BE2C (cell line): Measurements from ENCODE around the gene CDH23.

ENCODE experiments used
- DNase-seq: peaks from one replicate; pipeline ENCODE4 v3.0.0-alpha.2; 2020
- H3K27me3 ChIP-seq: fragments of 250-450 bp; sonication (Bioruptor Pico); 2 replicates; pipeline ENCODE4 v1.5.1; 2020; ENCODE audit warnings: mild to moderate bottlenecking
- H3K36me3 ChIP-seq: fragments of 250-450 bp; sonication (Bioruptor Pico); 2 replicates; pipeline ENCODE4 v1.5.1; 2020; ENCODE audit warnings: mild to moderate bottlenecking
- H3K4me1 ChIP-seq: fragments of 250-450 bp; sonication (Bioruptor Pico); 2 replicates; pipeline ENCODE4 v1.5.1; 2020
- H3K4me3 ChIP-seq: 2 replicates; pipeline ENCODE4 v1.5.1; 2011; ENCODE audit warnings: low read depth, low read length
- H3K9me3 ChIP-seq: fragments of 250-450 bp; sonication (Bioruptor Pico); 2 replicates; pipeline ENCODE4 v1.5.1; 2020
- TF ChIP-seq, protein P1 (sequence below): IDR thresholded peaks from 2 replicates; pipeline ENCODE4 v1.5.1; 2012; ENCODE audit warnings: mild to moderate bottlenecking, low read depth, low read length

Gene CDH23

DNA sequence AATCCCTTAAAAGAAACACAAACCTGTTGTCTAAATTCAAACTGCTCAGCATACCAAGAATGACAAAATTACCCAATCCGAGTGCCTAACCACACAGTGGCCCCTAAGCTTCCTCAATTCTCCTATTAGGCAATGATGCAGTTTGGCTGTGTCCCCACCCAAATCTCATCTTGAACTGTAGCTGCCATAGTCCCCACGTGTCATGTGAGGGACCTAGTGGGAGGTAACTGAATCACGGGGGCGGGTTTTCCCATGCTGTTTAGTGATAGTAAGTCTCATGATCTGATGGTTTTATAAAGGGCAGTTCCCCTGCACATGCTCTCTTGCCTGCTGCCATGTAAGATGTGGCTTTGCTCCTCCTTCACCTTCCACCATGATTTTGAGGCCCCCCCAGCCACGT is 432.5 kb downstream of the CDH23 start:
- no peaks in the 10 kb centered on the region for H3K27me3 ChIP-seq
- no peaks in the 10 kb centered on the region; the same call in 1 of the 2 replicates for H3K4me1 ChIP-seq
- peaks cover 91% of the 10 kb centered on the region for H3K36me3 ChIP-seq
- H3K4me3 ChIP-seq: no peak overlapping the region
- TF ChIP-seq, protein P1, sequence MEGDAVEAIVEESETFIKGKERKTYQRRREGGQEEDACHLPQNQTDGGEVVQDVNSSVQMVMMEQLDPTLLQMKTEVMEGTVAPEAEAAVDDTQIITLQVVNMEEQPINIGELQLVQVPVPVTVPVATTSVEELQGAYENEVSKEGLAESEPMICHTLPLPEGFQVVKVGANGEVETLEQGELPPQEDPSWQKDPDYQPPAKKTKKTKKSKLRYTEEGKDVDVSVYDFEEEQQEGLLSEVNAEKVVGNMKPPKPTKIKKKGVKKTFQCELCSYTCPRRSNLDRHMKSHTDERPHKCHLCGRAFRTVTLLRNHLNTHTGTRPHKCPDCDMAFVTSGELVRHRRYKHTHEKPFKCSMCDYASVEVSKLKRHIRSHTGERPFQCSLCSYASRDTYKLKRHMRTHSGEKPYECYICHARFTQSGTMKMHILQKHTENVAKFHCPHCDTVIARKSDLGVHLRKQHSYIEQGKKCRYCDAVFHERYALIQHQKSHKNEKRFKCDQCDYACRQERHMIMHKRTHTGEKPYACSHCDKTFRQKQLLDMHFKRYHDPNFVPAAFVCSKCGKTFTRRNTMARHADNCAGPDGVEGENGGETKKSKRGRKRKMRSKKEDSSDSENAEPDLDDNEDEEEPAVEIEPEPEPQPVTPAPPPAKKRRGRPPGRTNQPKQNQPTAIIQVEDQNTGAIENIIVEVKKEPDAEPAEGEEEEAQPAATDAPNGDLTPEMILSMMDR: no peak
- DNase-seq: no peak
- H3K9me3 ChIP-seq: no peaks in the 10 kb centered on the region

DNA sequence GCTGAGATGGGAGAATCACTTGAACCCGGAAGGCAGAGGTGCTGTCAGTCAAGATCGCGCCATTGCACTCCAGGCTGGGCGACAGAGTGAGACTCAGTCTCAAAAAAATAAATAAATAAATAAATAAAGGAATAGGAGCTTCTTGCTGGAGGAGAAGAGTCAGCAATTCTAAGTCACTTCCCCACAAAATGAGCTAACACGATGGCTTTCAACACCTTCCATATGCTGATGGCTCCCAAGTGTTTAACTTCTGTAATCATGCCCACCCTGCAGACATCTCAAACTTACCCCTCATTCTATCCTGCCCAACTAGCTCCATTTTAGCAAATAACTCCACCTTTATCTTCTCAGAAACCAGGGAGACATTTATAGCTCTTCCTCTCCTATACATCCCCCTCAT is 433.2 kb downstream of the CDH23 start:
- TF ChIP-seq, protein P1: no peak
- Histone ChIP-seq H3K4me3 (no peak overlapping the region), H3K9me3 (no peaks in the 10 kb centered on the region), H3K4me1 (peaks cover 6% of the 10 kb centered on the region; the same call in 1 of the 2 replicates), H3K27me3 (no peaks in the 10 kb centered on the region), H3K36me3 (peaks cover 86% of the 10 kb centered on the region)
- no peak for DNase-seq

DNA sequence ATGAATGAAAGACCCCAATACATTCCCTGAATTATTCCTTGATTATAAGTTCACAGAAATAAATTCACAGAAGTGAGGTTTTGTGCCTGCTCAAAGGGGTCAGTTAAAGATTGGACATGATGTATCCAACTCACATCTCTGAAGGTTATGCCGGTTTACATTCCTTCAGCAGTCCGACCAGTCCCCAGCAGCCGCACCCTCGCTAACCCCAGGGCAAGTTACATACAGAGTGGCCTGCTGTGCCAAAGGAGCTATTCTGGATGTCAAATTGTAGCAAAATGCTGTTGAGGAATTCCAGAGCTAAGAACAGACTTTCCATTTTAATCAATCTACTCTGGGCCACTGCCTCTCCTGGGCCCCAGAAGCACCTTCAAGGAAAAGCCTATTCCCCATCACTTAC is 434.0 kb downstream of the CDH23 start:
- H3K4me3 ChIP-seq: no peak overlapping the region
- no peak for DNase-seq
- H3K9me3 ChIP-seq: no peaks in the 10 kb centered on the region
- no peaks in the 10 kb centered on the region for H3K27me3 ChIP-seq
- peaks cover 10% of the 10 kb centered on the region for H3K4me1 ChIP-seq
- TF ChIP-seq, protein P1: no peak
- peaks cover 78% of the 10 kb centered on the region for H3K36me3 ChIP-seq

DNA sequence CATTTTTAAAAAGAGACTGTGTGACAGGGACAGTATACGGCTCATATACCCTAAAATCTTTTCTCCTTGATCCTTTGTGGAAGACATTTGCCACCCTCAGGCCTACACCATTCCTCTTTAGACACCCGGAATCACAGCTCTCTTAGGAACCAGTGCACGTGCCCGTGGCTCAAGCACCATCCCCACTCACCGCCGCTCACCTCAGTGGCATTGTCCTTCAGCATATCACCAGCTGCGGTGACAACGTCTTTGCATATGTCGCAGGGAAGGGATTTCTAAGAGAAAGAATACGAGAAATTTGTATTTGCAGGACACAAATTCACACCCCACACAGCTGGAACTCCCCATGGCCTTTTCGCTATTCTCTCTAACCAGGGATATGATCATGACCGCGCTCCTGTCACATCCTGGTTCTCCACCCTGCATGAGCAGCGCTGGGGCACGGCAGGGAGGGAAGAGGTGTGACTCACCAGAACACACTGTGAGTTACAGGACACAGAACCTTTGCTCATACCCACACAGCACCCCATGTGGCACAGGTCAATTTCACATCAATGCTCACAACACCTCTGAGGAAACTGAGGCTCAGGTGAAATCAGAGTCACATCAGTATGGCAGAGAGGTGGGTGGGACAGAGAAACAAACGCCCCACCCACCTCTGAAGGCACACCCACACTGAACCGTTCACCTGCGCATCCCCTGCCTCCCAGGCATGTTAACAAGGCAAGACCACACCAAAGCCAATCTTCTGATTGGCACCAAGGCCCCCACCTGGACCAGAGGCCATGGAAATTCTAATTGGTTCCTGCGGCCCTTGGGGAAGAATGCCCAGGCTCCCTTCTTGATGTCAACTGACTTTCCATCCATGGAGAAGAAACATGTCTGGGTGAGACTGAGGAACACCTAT is 435.2 kb downstream of the CDH23 start:
- Histone ChIP-seq H3K36me3 (peaks cover 66% of the 10 kb centered on the region), H3K4me1 (peaks cover 16% of the 10 kb centered on the region), H3K4me3 (no peak overlapping the region), H3K9me3 (no peaks in the 10 kb centered on the region), H3K27me3 (no peaks in the 10 kb centered on the region)
- DNase-seq: no peak
- TF ChIP-seq, protein P1: no peak

DNA sequence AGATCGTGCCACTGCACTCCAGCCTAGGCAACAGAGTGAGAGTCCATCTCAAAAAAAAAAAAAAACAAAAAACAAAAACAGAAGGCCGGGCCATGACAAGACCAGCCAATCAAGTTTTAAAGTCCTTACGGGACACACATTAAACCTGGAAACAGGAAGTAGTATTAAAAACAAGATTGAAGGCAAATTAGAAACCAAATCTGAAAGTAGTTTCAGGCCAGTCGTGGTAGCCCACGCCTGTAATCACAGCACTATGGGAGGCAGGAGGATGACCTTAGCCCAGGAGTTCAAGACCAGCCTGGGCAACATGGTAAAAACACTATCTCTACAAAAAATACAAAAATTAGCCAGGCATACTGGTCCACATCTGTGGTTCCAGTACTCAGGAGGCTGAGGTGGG is 436.2 kb downstream of the CDH23 start:
- peaks cover 27% of the 10 kb centered on the region for H3K4me1 ChIP-seq
- peaks cover 62% of the 10 kb centered on the region for H3K36me3 ChIP-seq
- H3K9me3 ChIP-seq: no peaks in the 10 kb centered on the region

More for the DNA sequence above, 436.2 kb downstream of the CDH23 start:
- no peak for DNase-seq
- H3K27me3 ChIP-seq: no peaks in the 10 kb centered on the region
- TF ChIP-seq, protein P1: no peak
- H3K4me3 ChIP-seq: no peak overlapping the region
